ENCODE results near the gene LCAT. TPM values are rescaled to one million over a fixed set of nuclear protein-coding genes. Genes with fewer than 3 reads are reported as not detected.
"Not testable (repeated sequence)": the region's sequence is repeated elsewhere in the genome, so short reads cannot be mapped to it uniquely, and the experiment has no call there.

LCAT gene
- total RNA-seq, 2 experiments from 2014 or later = 9.1 to 9.9 TPM

DNA sequence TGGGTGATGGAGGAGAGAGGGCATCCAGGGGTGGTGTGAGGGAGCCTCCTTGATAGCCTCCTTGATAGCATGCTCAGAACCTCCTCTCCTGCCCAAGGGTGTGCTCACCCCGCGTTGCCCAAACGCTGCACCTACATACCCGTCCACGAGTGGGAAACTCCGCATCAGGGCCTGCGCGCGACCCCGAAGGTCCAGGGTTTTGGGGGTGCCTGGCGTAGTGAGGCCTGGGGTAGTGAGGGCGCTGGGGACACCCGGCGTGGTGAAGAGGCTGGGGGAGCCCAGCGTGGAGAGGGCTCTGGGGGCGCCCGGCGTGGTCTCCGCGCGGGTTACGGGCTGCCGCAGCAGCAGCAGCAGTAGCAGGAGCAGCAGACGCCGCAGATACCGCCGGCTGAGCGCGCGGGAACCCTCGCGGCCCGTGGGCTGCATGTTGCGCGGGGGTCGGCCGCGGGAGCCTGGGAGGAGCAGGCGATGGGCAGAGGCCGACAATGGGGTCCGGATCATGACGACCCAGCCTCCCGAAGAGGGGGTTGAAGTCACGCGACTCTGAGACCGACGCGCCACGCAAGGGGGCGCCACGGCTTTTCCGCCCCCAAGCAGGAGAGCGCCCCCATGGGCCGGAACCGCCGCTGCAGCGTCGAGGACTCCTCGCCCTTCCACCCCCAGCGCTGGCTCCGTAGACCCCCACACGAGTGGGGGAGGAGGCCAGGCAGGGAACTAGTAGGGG, 36.2 kb upstream of the LCAT start, which contains the start of gene DPEP3:
DPEP3 (minus strand) TSS at position 545 of the 724 bp plus-strand sequence; CDS start at position 426, 119 bp downstream.
- POLR2A ChIA-PET = no interaction called here
- intact Hi-C loops (cut with DNase I, micrococcal nuclease) = no loop called here
- peak; percentile 44 for DNase-seq

DNA sequence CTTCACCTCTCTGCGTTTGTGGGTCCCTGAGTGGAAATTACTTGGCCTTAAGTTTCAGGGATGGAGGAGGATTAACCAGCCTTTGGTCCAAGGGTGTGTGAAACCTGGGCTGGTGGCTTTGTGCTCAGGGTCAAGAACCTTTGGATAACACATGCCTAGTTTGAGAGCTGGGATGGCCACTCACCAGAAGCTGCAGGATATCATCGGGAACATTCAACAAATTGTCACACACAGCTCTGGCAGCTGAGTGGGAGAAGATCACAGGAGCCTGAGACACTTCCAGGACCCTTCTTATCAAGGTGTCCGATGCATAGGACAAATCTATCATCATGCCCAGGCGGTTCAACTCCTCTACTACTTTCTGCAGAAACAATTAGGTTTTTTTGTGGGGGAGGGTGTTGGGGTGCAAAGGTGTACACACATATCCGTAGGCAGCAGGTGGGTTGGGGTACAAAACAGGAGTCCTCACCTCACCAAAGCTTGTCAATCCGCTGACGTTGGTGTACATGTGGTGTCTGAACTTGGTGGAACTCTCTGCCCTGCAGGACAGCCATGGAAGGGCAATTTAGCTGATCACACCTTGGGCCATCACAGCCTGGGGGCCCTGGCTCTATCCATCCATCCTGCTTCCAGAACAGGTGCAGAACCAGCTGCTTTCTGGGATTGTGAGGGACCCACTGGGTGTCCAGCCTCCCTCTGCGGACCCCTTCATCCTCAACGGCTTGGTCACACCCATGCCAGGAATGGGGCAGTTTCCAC, 33.7 kb upstream of the LCAT start:
- ATAC-seq = no peak
- Mint-ChIP-seq H3K36me3 (ENCODE audit: low read depth) (no peaks in the 10 kb centered on the region), H3K4me1 (peaks cover under 1% of the 10 kb centered on the region), H3K9me3 (ENCODE audit: low read depth) (no peaks in the 10 kb centered on the region), H3K4me3 (no peak overlapping the region), H3K27me3 (no peaks in the 10 kb centered on the region), H3K27ac (no peak overlapping the region)
- no peak for DNase-seq
- CTCF ChIA-PET = interaction anchor here (0.6 to 1.0 kb wide), 5 partner anchors 15 to 664 kb away, joined by 3 read pairs; no protein-coding TSS in a partner anchor
- POLR2A ChIA-PET = no interaction called here
- intact Hi-C loops (cut with DNase I, micrococcal nuclease) = no loop called here

More for the DNA sequence above, 36.2 kb upstream of the LCAT start, which contains the start of gene DPEP3:
- Mint-ChIP-seq H3K4me1 (peaks cover 25% of the 10 kb centered on the region), H3K36me3 (ENCODE audit: low read depth) (no peaks in the 10 kb centered on the region), H3K27me3 (no peaks in the 10 kb centered on the region), H3K27ac (no peak within 1 kb of the TSS), H3K4me3 (no peak within 1 kb of the TSS), H3K9me3 (ENCODE audit: low read depth) (no peaks in the 10 kb centered on the region)
- CTCF ChIA-PET = interaction anchor here (0.6 to 1.2 kb wide), 2 partner anchors 13 to 37 kb away, joined by 3 read pairs; no protein-coding TSS in a partner anchor
- ATAC-seq = no peak

DNA sequence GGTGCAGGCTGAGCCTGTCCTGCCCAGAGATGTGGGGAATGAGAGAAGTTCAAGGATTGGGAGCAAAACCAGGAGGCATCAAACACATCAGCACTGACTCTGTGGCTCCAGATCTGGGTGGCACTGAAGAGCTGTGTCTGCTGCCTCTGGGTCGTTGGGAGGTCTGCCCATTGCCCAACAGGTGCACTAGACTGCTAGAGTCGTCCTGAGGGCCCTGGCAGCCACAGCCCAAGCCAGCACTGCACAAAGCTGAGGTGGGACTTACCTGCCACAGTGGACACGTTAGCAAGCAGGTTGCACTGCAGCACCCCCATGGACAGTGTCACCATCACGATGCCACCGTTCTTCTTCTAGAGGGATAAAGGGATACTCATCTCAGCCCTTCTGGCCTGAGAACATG, 33.1 kb upstream of the LCAT start:
- Mint-ChIP-seq H3K27me3 (no peaks in the 10 kb centered on the region), H3K9me3 (ENCODE audit: low read depth) (no peaks in the 10 kb centered on the region), H3K4me1 (no peaks in the 10 kb centered on the region), H3K36me3 (ENCODE audit: low read depth) (no peaks in the 10 kb centered on the region), H3K27ac (no peak overlapping the region), H3K4me3 (no peak overlapping the region)
- DNase-seq (no peak), ATAC-seq (no peak)
- ChIA-PET CTCF (interaction anchor here (1.0 kb wide), 1 partner anchor 15 kb away, joined by 3 read pairs; no protein-coding TSS in a partner anchor), POLR2A (no interaction called here)
- intact Hi-C loops (cut with DNase I, micrococcal nuclease) = no loop called here

DNA sequence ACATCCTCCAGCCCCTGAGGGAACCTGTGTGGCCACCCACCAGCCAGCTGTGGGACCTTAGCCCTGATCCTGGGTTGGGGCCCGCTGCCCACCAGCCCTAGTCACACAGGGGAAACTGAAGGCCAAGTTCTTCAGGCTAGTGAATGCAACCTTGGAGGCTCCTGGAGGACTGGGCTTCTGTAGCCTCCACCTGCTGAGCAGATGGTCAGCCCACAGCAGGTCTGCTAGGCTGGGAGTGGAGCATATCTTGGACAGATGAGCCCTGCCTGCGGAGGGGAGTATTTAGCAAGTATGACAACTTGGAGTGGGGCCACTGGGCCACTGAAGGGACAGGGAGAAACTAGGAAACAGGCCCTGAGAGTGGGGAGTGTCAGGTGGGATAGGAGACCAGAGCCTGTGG, 32.3 kb upstream of the LCAT start:
- intact Hi-C loops (cut with DNase I, micrococcal nuclease) = no loop called here
- H3K4me3 Mint-ChIP-seq = no peak overlapping the region
- H3K9me3 Mint-ChIP-seq (ENCODE audit: low read depth) = no peaks in the 10 kb centered on the region
- H3K27me3 Mint-ChIP-seq = no peaks in the 10 kb centered on the region
- H3K36me3 Mint-ChIP-seq (ENCODE audit: low read depth) = no peaks in the 10 kb centered on the region
- ChIA-PET CTCF (no interaction called here), POLR2A (interaction anchor here (0.6 kb wide), 1 partner anchor 157 kb away, joined by 4 read pairs; no protein-coding TSS in a partner anchor)
- H3K4me1 Mint-ChIP-seq = no peaks in the 10 kb centered on the region
- ATAC-seq = no peak
- no peak overlapping the region for H3K27ac Mint-ChIP-seq
- DNase-seq = no peak

DNA sequence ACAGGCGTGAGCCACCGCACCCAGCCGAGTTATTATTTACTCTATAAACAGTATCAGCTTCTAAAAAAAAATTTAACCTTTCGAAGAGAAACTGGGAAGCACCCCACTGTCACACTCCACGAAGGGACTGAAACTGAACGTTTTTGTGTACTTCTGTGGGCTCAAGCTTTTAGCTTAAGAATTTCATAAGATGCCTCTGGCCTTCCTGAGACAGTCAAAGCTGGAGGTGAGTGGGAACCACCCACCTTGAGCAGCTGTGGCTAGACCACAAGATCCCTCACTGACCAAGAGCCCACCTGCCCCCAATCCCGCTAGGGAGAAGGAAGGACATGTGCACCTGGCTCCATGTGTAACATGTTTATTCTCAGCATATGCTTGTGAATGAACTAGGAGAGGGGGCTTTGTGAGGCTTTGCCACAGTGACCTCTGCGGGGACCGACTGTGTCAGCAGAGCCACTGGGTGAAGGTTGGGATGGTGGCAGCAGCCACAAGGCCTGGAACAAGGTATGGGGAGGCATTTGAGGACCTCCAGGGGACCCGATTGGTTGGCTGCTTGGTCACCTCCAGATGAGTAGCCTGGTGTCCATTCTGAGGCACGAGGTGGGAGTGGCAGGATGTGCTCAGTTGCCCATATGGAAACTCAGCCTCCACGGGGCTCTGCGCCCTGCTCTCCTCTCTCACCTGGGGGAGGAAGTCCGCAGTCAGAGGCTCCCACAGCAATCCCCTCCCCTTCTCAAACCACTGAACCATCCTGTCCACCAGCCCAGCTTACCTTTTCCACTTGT, 31.6 kb upstream of the LCAT start:
- no peak overlapping the region for H3K27ac Mint-ChIP-seq
- no peaks in the 10 kb centered on the region for H3K9me3 Mint-ChIP-seq (ENCODE audit: low read depth)
- H3K27me3 Mint-ChIP-seq = no peaks in the 10 kb centered on the region
- ATAC-seq (no peak), DNase-seq (no peak)
- no peaks in the 10 kb centered on the region for H3K36me3 Mint-ChIP-seq (ENCODE audit: low read depth)
- CTCF ChIA-PET = interaction anchor here (0.6 to 0.8 kb wide), 3 partner anchors 10 to 65 kb away, joined by 3 to 4 read pairs (median 3); no protein-coding TSS in a partner anchor
- POLR2A ChIA-PET = no interaction called here
- no peak overlapping the region for H3K4me3 Mint-ChIP-seq
- intact Hi-C loops (cut with DNase I, micrococcal nuclease) = no loop called here
- H3K4me1 Mint-ChIP-seq = no peaks in the 10 kb centered on the region

DNA sequence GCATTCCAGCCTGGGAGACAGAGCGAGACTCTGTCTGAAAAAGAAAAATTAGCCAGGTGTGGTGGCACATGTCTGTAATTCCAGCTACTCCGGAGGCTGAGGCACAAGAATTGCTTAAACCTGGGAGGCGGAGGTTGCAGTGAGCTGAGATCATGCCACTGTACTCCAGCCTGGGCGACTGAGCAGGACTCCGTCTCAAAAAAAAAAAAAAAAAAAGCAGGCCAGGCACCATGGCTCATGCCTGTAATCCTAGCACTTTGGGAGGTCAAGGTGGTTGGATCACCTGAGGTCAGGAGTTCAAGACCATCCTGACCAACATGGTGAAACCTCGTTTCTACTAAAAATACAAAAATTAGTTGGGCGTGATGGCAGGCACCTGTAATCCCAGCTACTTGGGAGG, 28.4 kb upstream of the LCAT start:
- H3K27ac Mint-ChIP-seq; intact Hi-C loops (cut with DNase I, micrococcal nuclease); H3K4me1 Mint-ChIP-seq; H3K36me3 Mint-ChIP-seq (ENCODE audit: low read depth); H3K9me3 Mint-ChIP-seq (ENCODE audit: low read depth); H3K27me3 Mint-ChIP-seq; POLR2A ChIA-PET; ATAC-seq; DNase-seq; H3K4me3 Mint-ChIP-seq: not testable (repeated sequence)
- CTCF ChIA-PET = interaction anchor here (1.1 kb wide), 1 partner anchor 302 kb away, joined by 3 read pairs; no protein-coding TSS in a partner anchor

DNA sequence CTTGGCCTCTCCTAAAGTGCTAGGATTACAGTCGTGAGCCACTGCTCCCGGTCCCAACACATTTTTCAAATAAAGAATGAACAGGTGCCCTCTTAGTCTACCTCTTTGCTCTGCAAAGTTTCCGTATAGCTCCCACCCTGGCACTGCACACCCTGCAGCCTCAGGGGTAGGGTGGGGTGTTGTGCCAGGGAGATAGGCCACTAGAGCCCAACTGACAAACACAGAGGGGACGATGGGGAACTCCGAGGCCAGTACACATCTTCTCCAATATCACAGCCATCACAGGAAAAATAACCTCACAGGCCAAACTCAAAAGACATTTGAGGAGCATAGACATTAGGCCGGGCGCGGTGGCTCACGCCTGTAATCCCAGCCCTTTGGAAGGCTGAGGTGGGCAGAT, 27.2 kb upstream of the LCAT start:
- Mint-ChIP-seq H3K4me3 (no peak overlapping the region), H3K27ac (no peak overlapping the region), H3K27me3 (no peaks in the 10 kb centered on the region), H3K4me1 (peaks cover 14% of the 10 kb centered on the region), H3K9me3 (ENCODE audit: low read depth) (no peaks in the 10 kb centered on the region), H3K36me3 (ENCODE audit: low read depth) (no peaks in the 10 kb centered on the region)
- DNase-seq = no peak
- ChIA-PET POLR2A (no interaction called here), CTCF (interaction anchor here (0.9 kb wide), 1 partner anchor 130 kb away, joined by 4 read pairs; no protein-coding TSS in a partner anchor)
- intact Hi-C loops (cut with DNase I, micrococcal nuclease) = no loop called here
- ATAC-seq = no peak

DNA sequence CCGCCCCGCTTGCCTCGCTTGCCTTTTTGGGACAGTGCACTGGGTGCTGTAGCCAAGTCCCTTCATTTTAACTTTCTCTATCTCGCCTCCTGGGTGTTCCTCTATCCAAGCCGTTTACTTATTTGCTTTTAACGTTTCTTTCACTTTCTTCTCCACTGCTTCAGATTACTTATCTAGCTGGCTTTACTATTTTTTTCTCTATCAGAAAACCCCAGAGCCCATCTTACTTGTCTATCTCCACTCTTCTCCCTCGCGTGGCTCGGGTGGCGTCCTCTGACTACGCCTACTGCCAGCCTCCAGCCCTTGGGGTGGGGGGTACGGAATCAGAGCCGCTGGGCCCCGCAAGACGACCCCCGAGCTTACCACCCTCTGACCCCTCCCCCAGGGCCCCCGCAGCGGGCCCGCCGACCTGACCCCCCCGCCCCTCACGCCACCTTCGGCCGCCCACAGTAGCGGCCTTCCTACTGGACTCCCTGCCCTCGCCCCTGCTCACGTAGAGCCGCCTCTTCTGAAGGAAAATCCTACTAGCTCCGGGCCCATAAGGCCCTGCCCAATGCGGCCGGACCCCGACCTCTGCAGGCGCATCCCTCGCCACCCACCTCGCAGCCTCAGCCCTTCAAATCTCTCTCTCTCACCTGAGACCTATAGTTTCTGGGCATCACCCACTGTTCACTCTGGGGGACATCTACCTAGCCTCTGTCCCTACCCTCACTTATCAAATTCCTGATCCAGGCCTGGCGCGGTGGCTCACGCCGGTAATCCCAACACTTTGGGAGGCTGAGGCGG, 25.5 kb upstream of the LCAT start:
- DNase-seq (no peak), ATAC-seq (no peak)
- Mint-ChIP-seq H3K9me3 (ENCODE audit: low read depth) (no peaks in the 10 kb centered on the region), H3K4me3 (peak overlapping the region; percentile 84), H3K27ac (peak overlapping the region; percentile 74), H3K36me3 (ENCODE audit: low read depth) (no peaks in the 10 kb centered on the region), H3K27me3 (no peaks in the 10 kb centered on the region), H3K4me1 (peaks cover 14% of the 10 kb centered on the region)
- POLR2A ChIA-PET = interaction anchor here (0.5 to 1.0 kb wide), 3 partner anchors 31 to 66 kb away, joined by 5 to 12 read pairs (median 6); no protein-coding TSS in a partner anchor
- intact Hi-C loops (cut with DNase I, micrococcal nuclease) = loop anchor here (2.0 kb wide), 3 partner anchors 33 to 123 kb away; partner anchors contain the start of genes CENPT (in 1 of the 2), NUTF2 (in 1 of the 2) and PSMB10 (in 1 of the 2)
- CTCF ChIA-PET = interaction anchor here (0.5 to 1.2 kb wide), 4 partner anchors 37 to 488 kb away, joined by 3 to 6 read pairs (median 3); no protein-coding TSS in a partner anchor

DNA sequence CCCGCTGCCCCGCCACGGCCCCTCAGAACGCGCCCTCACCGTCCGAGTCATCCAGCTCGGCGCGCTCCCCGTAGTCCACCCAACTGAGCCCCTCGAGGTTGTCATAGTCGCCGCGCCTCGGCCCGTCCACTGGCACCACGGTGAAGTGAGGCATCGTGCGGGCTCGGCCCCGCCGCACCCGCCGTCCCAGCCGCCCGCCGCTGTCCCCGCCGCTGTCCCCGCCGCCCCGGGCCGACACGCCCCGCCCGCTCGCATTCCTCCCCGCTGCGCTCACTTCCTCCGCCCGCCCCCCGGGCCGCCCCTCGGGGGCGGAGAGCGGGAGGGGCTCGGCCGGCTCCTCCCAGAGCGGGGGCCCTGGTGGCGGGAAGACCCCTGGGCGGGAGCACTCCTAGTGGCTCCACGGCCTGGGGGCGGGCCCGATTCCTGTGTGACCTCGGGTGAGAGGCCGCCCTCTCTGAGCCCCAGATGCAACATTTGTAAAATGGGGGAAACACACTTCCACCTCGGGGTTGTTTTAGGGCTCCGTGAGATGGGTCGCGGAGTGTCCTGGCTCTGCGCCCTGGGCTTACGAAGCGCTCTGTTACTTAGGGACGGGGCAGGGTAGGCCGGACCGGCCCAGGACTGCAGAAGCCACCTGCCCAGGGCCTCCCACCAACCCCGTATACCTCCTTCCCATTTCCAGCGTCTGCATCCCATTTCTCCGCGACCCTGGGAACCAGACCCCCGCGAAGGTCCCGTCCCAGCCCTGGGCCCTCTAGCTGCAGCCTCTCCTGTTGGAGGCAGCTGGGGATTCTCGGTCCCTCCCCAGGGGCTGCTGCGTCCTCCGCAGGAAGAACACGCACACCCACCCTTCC, 24.7 kb upstream of the LCAT start, which contains the start of gene SLC12A4:
SLC12A4 (minus strand) TSS at position 238 of the 854 bp plus-strand sequence; CDS start at position 154, 84 bp downstream.
- Mint-ChIP-seq H3K9me3 (ENCODE audit: low read depth) (no peaks in the 10 kb centered on the region), H3K4me3 (peak within 1 kb of the TSS; percentile 84), H3K27ac (peak within 1 kb of the TSS; percentile 80), H3K4me1 (peaks cover 14% of the 10 kb centered on the region), H3K36me3 (ENCODE audit: low read depth) (no peaks in the 10 kb centered on the region), H3K27me3 (no peaks in the 10 kb centered on the region)
- DNase-seq (peak; percentile 94), ATAC-seq (peak; percentile 90)
- intact Hi-C loops (cut with DNase I, micrococcal nuclease) = loop anchor here (1.0 to 2.0 kb wide), 14 partner anchors 25 to 480 kb away; partner anchors contain the start of genes PSKH1 (in 2 of the 2), PSMB10 (in 2 of the 2), ACD (in 1 of the 2) and CENPT (in 1 of the 2)
- POLR2A ChIA-PET = interaction anchor here (0.5 kb wide), 1 partner anchor 37 kb away, joined by 6 read pairs; no protein-coding TSS in a partner anchor
- CTCF ChIA-PET = interaction anchor here (0.5 to 1.2 kb wide), 2 partner anchors 372 to 487 kb away, joined by 3 to 6 read pairs; no protein-coding TSS in a partner anchor
